K562 (cell line): ENCODE results near the gene PRR35. TPM values are rescaled to one million over a fixed set of nuclear protein-coding genes. Genes with fewer than 3 reads are reported as not detected.

Source experiments
- BCL6 ChIP-seq: fragments of 250-450 bp; sonication (Bioruptor Pico); IDR thresholded peaks from 2 replicates; pipeline ENCODE4 v1.4.0; 2020
- EZH2 ChIP-seq: IDR thresholded peaks from 2 replicates; pipeline ENCODE4 v1.6.1; 2012; ENCODE audit warnings: low read depth, mild to moderate bottlenecking, inconsistent platforms, low read length, borderline replicate concordance
- GABPB1 ChIP-seq: sonication (generic); formaldehyde crosslinking; IDR thresholded peaks from 2 replicates; pipeline ENCODE4 v1.8.0; 2022; ENCODE audit warnings: mild to moderate bottlenecking, missing genetic modification reagents
- STAG1 ChIP-seq: sonication (generic); formaldehyde crosslinking; IDR thresholded peaks from 2 replicates; pipeline ENCODE4 v1.5.0; 2020; ENCODE audit warnings: missing genetic modification reagents, borderline replicate concordance
- polyA plus RNA-seq, 8 experiments: library from polyadenylated mRNA; depleted of rRNA in 4 of 8; stranded (reverse) in 5 of 8; unstranded in 3 of 8; fragments of >200 nt; fragmentation: Nextera tagmentation in 2 of 8; fragmentation: Illumina TruSeq in 1 of 8; extraction: Ambion mirVana in 2 of 8; extraction: Trizol in 1 of 8; gene quantifications; 2 replicates each; pipeline versions ENCODE4 v1.2.1 to v1.2.3, GENCODE V29; 2011 to 2014; ENCODE audit warnings: inconsistent platforms in 1 of 8, missing spikeins in 1 of 8
- total RNA-seq, 7 experiments: library from RNA; depleted of rRNA in 6 of 7; stranded (reverse); fragments of >200 nt in 6 of 7; fragmentation: Illumina TruSeq in 2 of 7; extraction: Trizol in 2 of 7; gene quantifications; 2 replicates each; pipeline versions ENCODE4 v1.2.1 to v1.2.3, GENCODE V29; 2011 to 2021; ENCODE audit warnings: low replicate concordance in 1 of 7
- TF ChIP-seq, protein P1 (sequence below): fragments of 450-650 bp; IDR thresholded peaks from 2 replicates; pipeline ENCODE4 v1.6.1; 2018; ENCODE audit not compliant: partially characterized antibody
- TF ChIP-seq, protein P2 (sequence below): fragments of 450-650 bp; IDR thresholded peaks from 2 replicates; pipeline ENCODE4 v1.6.1; 2016; ENCODE audit warnings: missing biosample characterization, missing genetic modification characterization
- TF ChIP-seq, protein P3 (sequence below): sonication (generic); formaldehyde crosslinking; IDR thresholded peaks from 2 replicates; pipeline ENCODE4 v1.4.0; 2020; ENCODE audit warnings: mild to moderate bottlenecking, missing genetic modification reagents
- TF ChIP-seq, protein P4 (sequence below): sonication (generic); formaldehyde crosslinking; IDR thresholded peaks from 2 replicates; pipeline ENCODE4 v1.8.1; 2023; ENCODE audit warnings: mild to moderate bottlenecking, missing genetic modification reagents
- TF ChIP-seq, protein P5 (sequence below), 2 experiments: fragments of 450-650 bp; IDR thresholded peaks; 2 replicates each; pipeline ENCODE4 v1.6.1; 2016
- TF ChIP-seq, protein P6 (sequence below): fragments of 200-800 bp; sonication (Bioruptor generic); IDR thresholded peaks from 2 replicates; pipeline ENCODE4 v1.6.1; 2017; ENCODE audit warnings: missing genetic modification characterization, missing compliant biosample characterization
- TF ChIP-seq, protein P7 (sequence below): sonication (generic); formaldehyde crosslinking; IDR thresholded peaks from 2 replicates; pipeline ENCODE4 v1.8.0; 2022; ENCODE audit warnings: missing genetic modification reagents, mild to moderate bottlenecking, borderline replicate concordance

Gene PRR35
- total and polyA plus RNA-seq, 9 of the 15 experiments (the other 6 are each of a cell fraction or from before 2014, with no cell fraction given) = 0.17 to 0.45 (median 0.21) TPM; not detected in 5

DNA sequence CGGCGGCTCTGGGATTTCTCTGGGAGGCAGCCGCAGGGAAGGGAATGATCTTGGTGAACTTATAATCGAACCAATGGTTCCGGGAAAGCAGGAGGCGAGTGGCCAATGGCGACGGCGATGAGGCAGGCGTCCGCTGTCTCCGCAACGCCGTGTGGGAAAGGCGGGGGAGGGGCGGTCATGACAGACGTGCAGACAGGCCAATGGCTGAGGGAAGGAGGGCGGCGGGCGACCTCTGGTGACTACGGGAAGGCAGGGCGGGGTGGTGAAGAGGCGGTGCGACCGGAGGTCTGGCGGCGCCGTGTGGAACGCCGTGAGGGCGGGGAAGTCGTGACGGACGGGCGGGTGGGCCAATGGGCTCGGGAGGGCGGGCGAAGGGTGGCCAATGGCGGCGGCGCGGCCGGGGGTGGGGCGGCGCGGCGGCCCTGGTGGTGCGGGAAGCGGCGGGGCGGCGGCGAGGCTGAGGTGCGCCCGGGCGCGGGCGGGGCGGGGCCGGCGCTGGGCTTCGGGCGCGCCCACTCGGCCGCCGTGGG lies 29.5 kb downstream of the PRR35 start, which contains the start of gene RAB40C (continued):
- TF ChIP-seq, protein P1, sequence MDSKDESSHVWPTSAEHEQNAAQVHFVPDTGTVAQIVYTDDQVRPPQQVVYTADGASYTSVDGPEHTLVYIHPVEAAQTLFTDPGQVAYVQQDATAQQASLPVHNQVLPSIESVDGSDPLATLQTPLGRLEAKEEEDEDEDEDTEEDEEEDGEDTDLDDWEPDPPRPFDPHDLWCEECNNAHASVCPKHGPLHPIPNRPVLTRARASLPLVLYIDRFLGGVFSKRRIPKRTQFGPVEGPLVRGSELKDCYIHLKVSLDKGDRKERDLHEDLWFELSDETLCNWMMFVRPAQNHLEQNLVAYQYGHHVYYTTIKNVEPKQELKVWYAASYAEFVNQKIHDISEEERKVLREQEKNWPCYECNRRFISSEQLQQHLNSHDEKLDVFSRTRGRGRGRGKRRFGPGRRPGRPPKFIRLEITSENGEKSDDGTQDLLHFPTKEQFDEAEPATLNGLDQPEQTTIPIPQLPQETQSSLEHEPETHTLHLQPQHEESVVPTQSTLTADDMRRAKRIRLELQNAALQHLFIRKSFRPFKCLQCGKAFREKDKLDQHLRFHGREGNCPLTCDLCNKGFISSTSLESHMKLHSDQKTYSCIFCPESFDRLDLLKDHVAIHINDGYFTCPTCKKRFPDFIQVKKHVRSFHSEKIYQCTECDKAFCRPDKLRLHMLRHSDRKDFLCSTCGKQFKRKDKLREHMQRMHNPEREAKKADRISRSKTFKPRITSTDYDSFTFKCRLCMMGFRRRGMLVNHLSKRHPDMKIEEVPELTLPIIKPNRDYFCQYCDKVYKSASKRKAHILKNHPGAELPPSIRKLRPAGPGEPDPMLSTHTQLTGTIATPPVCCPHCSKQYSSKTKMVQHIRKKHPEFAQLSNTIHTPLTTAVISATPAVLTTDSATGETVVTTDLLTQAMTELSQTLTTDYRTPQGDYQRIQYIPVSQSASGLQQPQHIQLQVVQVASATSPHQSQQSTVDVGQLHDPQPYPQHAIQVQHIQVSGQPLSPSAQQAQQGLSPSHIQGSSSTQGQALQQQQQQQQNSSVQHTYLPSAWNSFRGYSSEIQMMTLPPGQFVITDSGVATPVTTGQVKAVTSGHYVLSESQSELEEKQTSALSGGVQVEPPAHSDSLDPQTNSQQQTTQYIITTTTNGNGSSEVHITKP = peak; percentile 81
- TF ChIP-seq, protein P2, sequence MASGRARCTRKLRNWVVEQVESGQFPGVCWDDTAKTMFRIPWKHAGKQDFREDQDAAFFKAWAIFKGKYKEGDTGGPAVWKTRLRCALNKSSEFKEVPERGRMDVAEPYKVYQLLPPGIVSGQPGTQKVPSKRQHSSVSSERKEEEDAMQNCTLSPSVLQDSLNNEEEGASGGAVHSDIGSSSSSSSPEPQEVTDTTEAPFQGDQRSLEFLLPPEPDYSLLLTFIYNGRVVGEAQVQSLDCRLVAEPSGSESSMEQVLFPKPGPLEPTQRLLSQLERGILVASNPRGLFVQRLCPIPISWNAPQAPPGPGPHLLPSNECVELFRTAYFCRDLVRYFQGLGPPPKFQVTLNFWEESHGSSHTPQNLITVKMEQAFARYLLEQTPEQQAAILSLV = no peak
- no peak for TF ChIP-seq EZH2
- TF ChIP-seq, protein P3, sequence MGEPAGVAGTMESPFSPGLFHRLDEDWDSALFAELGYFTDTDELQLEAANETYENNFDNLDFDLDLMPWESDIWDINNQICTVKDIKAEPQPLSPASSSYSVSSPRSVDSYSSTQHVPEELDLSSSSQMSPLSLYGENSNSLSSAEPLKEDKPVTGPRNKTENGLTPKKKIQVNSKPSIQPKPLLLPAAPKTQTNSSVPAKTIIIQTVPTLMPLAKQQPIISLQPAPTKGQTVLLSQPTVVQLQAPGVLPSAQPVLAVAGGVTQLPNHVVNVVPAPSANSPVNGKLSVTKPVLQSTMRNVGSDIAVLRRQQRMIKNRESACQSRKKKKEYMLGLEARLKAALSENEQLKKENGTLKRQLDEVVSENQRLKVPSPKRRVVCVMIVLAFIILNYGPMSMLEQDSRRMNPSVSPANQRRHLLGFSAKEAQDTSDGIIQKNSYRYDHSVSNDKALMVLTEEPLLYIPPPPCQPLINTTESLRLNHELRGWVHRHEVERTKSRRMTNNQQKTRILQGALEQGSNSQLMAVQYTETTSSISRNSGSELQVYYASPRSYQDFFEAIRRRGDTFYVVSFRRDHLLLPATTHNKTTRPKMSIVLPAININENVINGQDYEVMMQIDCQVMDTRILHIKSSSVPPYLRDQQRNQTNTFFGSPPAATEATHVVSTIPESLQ (CRISPR knock-in tag) = no peak
- no peak for TF ChIP-seq BCL6 (CRISPR knock-in tag)
- TF ChIP-seq, protein P4, sequence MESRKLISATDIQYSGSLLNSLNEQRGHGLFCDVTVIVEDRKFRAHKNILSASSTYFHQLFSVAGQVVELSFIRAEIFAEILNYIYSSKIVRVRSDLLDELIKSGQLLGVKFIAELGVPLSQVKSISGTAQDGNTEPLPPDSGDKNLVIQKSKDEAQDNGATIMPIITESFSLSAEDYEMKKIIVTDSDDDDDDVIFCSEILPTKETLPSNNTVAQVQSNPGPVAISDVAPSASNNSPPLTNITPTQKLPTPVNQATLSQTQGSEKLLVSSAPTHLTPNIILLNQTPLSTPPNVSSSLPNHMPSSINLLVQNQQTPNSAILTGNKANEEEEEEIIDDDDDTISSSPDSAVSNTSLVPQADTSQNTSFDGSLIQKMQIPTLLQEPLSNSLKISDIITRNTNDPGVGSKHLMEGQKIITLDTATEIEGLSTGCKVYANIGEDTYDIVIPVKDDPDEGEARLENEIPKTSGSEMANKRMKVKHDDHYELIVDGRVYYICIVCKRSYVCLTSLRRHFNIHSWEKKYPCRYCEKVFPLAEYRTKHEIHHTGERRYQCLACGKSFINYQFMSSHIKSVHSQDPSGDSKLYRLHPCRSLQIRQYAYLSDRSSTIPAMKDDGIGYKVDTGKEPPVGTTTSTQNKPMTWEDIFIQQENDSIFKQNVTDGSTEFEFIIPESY (CRISPR knock-in tag) = no peak
- no peak for TF ChIP-seq STAG1 (CRISPR knock-in tag)
- TF ChIP-seq, protein P5, sequence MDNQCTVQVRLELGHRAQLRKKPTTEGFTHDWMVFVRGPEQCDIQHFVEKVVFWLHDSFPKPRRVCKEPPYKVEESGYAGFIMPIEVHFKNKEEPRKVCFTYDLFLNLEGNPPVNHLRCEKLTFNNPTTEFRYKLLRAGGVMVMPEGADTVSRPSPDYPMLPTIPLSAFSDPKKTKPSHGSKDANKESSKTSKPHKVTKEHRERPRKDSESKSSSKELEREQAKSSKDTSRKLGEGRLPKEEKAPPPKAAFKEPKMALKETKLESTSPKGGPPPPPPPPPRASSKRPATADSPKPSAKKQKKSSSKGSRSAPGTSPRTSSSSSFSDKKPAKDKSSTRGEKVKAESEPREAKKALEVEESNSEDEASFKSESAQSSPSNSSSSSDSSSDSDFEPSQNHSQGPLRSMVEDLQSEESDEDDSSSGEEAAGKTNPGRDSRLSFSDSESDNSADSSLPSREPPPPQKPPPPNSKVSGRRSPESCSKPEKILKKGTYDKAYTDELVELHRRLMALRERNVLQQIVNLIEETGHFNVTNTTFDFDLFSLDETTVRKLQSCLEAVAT (IDR thresholded peaks at IDR 0.05) = peak; percentile 18 to 86; a peak in 2 of 4 replicates
- TF ChIP-seq, protein P6, sequence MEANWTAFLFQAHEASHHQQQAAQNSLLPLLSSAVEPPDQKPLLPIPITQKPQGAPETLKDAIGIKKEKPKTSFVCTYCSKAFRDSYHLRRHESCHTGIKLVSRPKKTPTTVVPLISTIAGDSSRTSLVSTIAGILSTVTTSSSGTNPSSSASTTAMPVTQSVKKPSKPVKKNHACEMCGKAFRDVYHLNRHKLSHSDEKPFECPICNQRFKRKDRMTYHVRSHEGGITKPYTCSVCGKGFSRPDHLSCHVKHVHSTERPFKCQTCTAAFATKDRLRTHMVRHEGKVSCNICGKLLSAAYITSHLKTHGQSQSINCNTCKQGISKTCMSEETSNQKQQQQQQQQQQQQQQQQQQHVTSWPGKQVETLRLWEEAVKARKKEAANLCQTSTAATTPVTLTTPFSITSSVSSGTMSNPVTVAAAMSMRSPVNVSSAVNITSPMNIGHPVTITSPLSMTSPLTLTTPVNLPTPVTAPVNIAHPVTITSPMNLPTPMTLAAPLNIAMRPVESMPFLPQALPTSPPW = peak; percentile 88
- TF ChIP-seq, protein P7, sequence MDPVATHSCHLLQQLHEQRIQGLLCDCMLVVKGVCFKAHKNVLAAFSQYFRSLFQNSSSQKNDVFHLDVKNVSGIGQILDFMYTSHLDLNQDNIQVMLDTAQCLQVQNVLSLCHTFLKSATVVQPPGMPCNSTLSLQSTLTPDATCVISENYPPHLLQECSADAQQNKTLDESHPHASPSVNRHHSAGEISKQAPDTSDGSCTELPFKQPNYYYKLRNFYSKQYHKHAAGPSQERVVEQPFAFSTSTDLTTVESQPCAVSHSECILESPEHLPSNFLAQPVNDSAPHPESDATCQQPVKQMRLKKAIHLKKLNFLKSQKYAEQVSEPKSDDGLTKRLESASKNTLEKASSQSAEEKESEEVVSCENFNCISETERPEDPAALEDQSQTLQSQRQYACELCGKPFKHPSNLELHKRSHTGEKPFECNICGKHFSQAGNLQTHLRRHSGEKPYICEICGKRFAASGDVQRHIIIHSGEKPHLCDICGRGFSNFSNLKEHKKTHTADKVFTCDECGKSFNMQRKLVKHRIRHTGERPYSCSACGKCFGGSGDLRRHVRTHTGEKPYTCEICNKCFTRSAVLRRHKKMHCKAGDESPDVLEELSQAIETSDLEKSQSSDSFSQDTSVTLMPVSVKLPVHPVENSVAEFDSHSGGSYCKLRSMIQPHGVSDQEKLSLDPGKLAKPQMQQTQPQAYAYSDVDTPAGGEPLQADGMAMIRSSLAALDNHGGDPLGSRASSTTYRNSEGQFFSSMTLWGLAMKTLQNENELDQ (CRISPR knock-in tag) = no peak
- TF ChIP-seq GABPB1 (CRISPR knock-in tag) = no peak
